CD8-positive, alpha-beta memory T cell (primary cell): ENCODE results near the gene NFIA. TPM values are rescaled to one million over a fixed set of nuclear protein-coding genes. Genes with fewer than 3 reads are reported as not detected.

Source experiments
- CTCF ChIA-PET: fragments of 350-600 bp; sonication (Branson Sonifier 250); formaldehyde crosslinking; loops from one replicate; lab custom pipeline; 2021; ENCODE audit warnings: antibody characterized with exemption; lab: Charles Lee
- POLR2A ChIA-PET: fragments of 350-600 bp; sonication (Branson Sonifier 250); formaldehyde crosslinking; loops from one replicate; lab custom pipeline; 2021; ENCODE audit warnings: antibody characterized with exemption; lab: Charles Lee
- DNase-seq, 5 donors: peaks; one replicate each; pipeline versions ENCODE4 v3.0.0 to v3.0.0-alpha.2; 2020 to 2022; ENCODE audit warnings: mixed read lengths in 1 of 5
- H3K27ac ChIP-seq: one replicate; pipeline ENCODE4 v1.7.0; 2013; ENCODE audit warnings: low read depth, mild to moderate bottlenecking, low read length, moderate library complexity
- H3K27me3 ChIP-seq: 2 replicates; pipeline ENCODE4 v1.7.0; 2013; ENCODE audit warnings: low read length, mild to moderate bottlenecking; ENCODE audit not compliant: insufficient read depth, poor library complexity, severe bottlenecking
- H3K36me3 ChIP-seq: 2 replicates; pipeline ENCODE4 v1.7.0; 2013; ENCODE audit warnings: mild to moderate bottlenecking, low read length, moderate library complexity; ENCODE audit not compliant: insufficient read depth
- H3K4me1 ChIP-seq: 2 replicates; pipeline ENCODE4 v1.7.0; 2013; ENCODE audit warnings: mild to moderate bottlenecking, low read length, moderate library complexity; ENCODE audit not compliant: insufficient read depth
- H3K4me3 ChIP-seq: 2 replicates; pipeline ENCODE4 v1.7.0; 2013; ENCODE audit warnings: mild to moderate bottlenecking, low read length
- H3K9me3 ChIP-seq: 2 replicates; pipeline ENCODE4 v1.7.0; 2013; ENCODE audit warnings: mild to moderate bottlenecking, low read length
- H3K27ac Mint-ChIP-seq, 8 donors: one replicate each; pipeline ENCODE4 v1.8.0; 2020 to 2021; ENCODE audit warnings: mixed read lengths in 8 of 8, mild to moderate bottlenecking in 6 of 8, inconsistent platforms in 3 of 8, moderate library complexity in 3 of 8
- H3K27me3 Mint-ChIP-seq, 2 donors: one replicate each; pipeline ENCODE4 v1.8.0; 2020 to 2021; ENCODE audit warnings: mixed read lengths in 2 of 2, mild to moderate bottlenecking in 1 of 2, moderate library complexity in 1 of 2
- H3K36me3 Mint-ChIP-seq, 3 donors: one replicate each; pipeline ENCODE4 v1.8.0; 2020 to 2021; ENCODE audit warnings: mixed read lengths in 3 of 3, inconsistent platforms in 1 of 3, mild to moderate bottlenecking in 1 of 3
- H3K4me1 Mint-ChIP-seq, 3 donors: one replicate each; pipeline ENCODE4 v1.8.0; 2020 to 2021; ENCODE audit warnings: mixed read lengths in 3 of 3, inconsistent platforms in 1 of 3, mild to moderate bottlenecking in 1 of 3
- H3K4me3 Mint-ChIP-seq, 7 donors: one replicate each; pipeline ENCODE4 v1.8.0; 2020 to 2021; ENCODE audit warnings: mixed read lengths in 7 of 7, mild to moderate bottlenecking in 6 of 7, moderate library complexity in 4 of 7, inconsistent platforms in 2 of 7
- H3K9me3 Mint-ChIP-seq, 5 donors: one replicate each; pipeline ENCODE4 v1.8.0; 2020 to 2022; ENCODE audit warnings: mixed read lengths in 5 of 5, mild to moderate bottlenecking in 3 of 5, moderate library complexity in 2 of 5, inconsistent platforms in 1 of 5
- polyA plus RNA-seq: library from polyadenylated mRNA; unstranded; fragments of 300-500 nt; fragmentation: Illumina TruSeq; gene quantifications from one replicate; pipeline ENCODE4 v1.2.3, GENCODE V29; 2021
- total RNA-seq, 2 experiments: library from RNA; stranded (reverse); gene quantifications; one replicate each; pipeline ENCODE4 v1.2.3, GENCODE V29; 2021

The NFIA gene
- total and polyA plus RNA-seq, 3 experiments from 2014 or later, result 6.1 to 9.9 (median 7.0) TPM

DNA sequence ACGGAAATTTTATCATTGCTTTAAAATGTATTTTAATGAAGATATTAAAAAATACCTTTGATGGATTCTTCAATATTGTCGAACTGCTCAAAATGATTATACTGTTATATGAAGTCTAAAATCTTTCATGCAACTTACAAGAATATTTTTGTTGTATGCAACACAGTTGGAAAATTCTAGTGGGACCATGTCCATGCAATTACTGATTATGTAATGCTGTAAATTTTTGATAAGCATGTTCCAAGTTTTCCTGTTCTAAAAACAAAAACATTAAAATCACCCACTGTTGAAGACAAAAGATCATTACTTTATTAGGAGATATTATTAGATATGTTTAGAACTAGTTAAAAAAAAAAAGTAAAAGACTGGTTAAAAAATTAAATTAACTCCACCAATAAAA, 132.8 kb downstream of the NFIA start:
- Histone ChIP-seq H3K27me3 (no peaks in the 10 kb centered on the region), H3K27ac (no peak overlapping the region), H3K4me3 (no peak overlapping the region), H3K4me1 (no peaks in the 10 kb centered on the region), H3K9me3 (no peaks in the 10 kb centered on the region), H3K36me3 (no peaks in the 10 kb centered on the region)
- Mint-ChIP-seq H3K27me3 (peaks cover 0 to 2% of the 10 kb centered on the region in 2 donors), H3K4me3 (no peak overlapping the region), H3K27ac (no peak overlapping the region), H3K9me3 (no peaks in the 10 kb centered on the region), H3K36me3 (peaks cover 0 to 3% (median 0%) of the 10 kb centered on the region in 3 donors), H3K4me1 (peaks cover 2 to 10% (median 8%) of the 10 kb centered on the region in 3 donors)
- no peak for DNase-seq
- POLR2A ChIA-PET, result no interaction called here
- CTCF ChIA-PET, result no interaction called here

DNA sequence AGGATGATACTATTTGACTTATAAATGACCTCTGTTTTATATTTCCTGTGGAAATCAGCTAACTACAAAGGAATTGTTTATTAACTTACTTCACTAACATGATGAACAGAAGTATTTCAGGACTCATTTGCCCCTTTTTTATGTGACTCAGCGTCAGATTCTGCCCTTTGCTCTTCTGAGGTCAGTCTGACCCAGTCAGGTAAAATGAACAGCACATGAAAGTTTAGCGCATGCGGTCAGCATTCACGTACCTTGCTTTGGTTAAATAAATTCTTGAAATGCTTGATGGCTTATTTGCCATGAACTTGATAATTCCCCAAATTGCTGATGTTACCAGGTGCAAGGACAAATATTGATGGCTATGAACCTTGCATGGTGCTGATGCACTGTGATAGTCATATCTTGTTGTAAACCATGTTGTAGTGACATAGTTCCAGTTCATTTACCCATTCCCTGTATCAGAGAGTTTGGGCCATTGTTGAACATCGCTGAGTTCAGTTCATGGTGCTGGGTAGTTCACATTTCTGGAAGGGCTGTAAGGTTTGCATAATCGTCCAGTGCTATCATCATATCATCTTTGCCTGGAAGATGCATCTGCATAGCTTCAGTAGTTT, 133.4 kb downstream of the NFIA start:
- Mint-ChIP-seq H3K36me3 (peaks cover 0 to 3% (median 0%) of the 10 kb centered on the region in 3 donors), H3K4me1 (peaks cover 2 to 10% (median 8%) of the 10 kb centered on the region in 3 donors), H3K9me3 (no peaks in the 10 kb centered on the region), H3K27ac (no peak overlapping the region), H3K4me3 (no peak overlapping the region), H3K27me3 (peaks cover 0 to 2% of the 10 kb centered on the region in 2 donors)
- Histone ChIP-seq H3K4me1 (no peaks in the 10 kb centered on the region), H3K27ac (no peak overlapping the region), H3K27me3 (no peaks in the 10 kb centered on the region), H3K36me3 (no peaks in the 10 kb centered on the region), H3K4me3 (no peak overlapping the region), H3K9me3 (no peaks in the 10 kb centered on the region)
- POLR2A ChIA-PET, result no interaction called here
- CTCF ChIA-PET, result no interaction called here
- no peak for DNase-seq

GRCh38 chr1:61220536-61220935, 138.2 kb downstream of the NFIA start:
- H3K36me3 ChIP-seq, result no peaks in the 10 kb centered on the region

GRCh38 chr1:61221642-61222041, 139.3 kb downstream of the NFIA start:
- DNase-seq, result no peak
- H3K36me3 ChIP-seq, result no peaks in the 10 kb centered on the region
- no peak overlapping the region for H3K4me3 ChIP-seq
- Mint-ChIP-seq H3K4me3 (no peak overlapping the region), H3K36me3 (no peaks in the 10 kb centered on the region), H3K9me3 (no peaks in the 10 kb centered on the region), H3K27ac (no peak overlapping the region), H3K27me3 (peaks cover 0 to 5% of the 10 kb centered on the region in 2 donors), H3K4me1 (no peaks in the 10 kb centered on the region)
- no peak overlapping the region for H3K27ac ChIP-seq
- no peaks in the 10 kb centered on the region for H3K9me3 ChIP-seq
- H3K4me1 ChIP-seq, result no peaks in the 10 kb centered on the region
- ChIA-PET POLR2A (interaction anchor here (0.6 kb wide), 1 partner anchor 120 kb away, joined by 6 read pairs; no protein-coding TSS in a partner anchor), CTCF (no interaction called here)
- H3K27me3 ChIP-seq, result no peaks in the 10 kb centered on the region

More at GRCh38 chr1:61220536-61220935, 138.2 kb downstream of the NFIA start:
- Mint-ChIP-seq H3K4me1 (no peaks in the 10 kb centered on the region), H3K9me3 (no peaks in the 10 kb centered on the region), H3K4me3 (no peak overlapping the region), H3K27me3 (peaks cover 0 to 5% of the 10 kb centered on the region in 2 donors), H3K36me3 (no peaks in the 10 kb centered on the region), H3K27ac (no peak overlapping the region)
- H3K4me1 ChIP-seq, result no peaks in the 10 kb centered on the region
- DNase-seq, result no peak
- H3K27ac ChIP-seq, result no peak overlapping the region
- H3K4me3 ChIP-seq, result no peak overlapping the region
- H3K27me3 ChIP-seq, result no peaks in the 10 kb centered on the region
- POLR2A ChIA-PET, result no interaction called here
- CTCF ChIA-PET, result no interaction called here
- H3K9me3 ChIP-seq, result no peaks in the 10 kb centered on the region

- Histone ChIP-seq H3K27me3 (no peaks in the 10 kb centered on the region), H3K4me1 (no peaks in the 10 kb centered on the region), H3K36me3 (no peaks in the 10 kb centered on the region), H3K27ac (no peak overlapping the region), H3K4me3 (no peak overlapping the region), H3K9me3 (no peaks in the 10 kb centered on the region)
- Mint-ChIP-seq H3K4me1 (no peaks in the 10 kb centered on the region), H3K36me3 (no peaks in the 10 kb centered on the region), H3K27me3 (peaks cover 0 to 3% of the 10 kb centered on the region in 2 donors), H3K9me3 (no peaks in the 10 kb centered on the region), H3K27ac (no peak overlapping the region), H3K4me3 (no peak overlapping the region)
- ChIA-PET CTCF (no interaction called here), POLR2A (interaction anchor here (0.6 kb wide), 1 partner anchor 121 kb away, joined by 6 read pairs; no protein-coding TSS in a partner anchor)
- no peak for DNase-seq
Measured at GRCh38 chr1:61222240-61222639, 139.9 kb downstream of the NFIA start.

GRCh38 chr1:61223140-61223539, 140.8 kb downstream of the NFIA start:
- no peaks in the 10 kb centered on the region for H3K9me3 Mint-ChIP-seq
- no peaks in the 10 kb centered on the region for H3K9me3 ChIP-seq
- no peak overlapping the region for H3K27ac ChIP-seq
- no peaks in the 10 kb centered on the region for H3K36me3 Mint-ChIP-seq
- no peaks in the 10 kb centered on the region for H3K4me1 Mint-ChIP-seq
- peaks cover 0 to 3% of the 10 kb centered on the region in 2 donors for H3K27me3 Mint-ChIP-seq
- no peaks in the 10 kb centered on the region for H3K4me1 ChIP-seq
- no peak overlapping the region for H3K27ac Mint-ChIP-seq
- ChIA-PET CTCF (interaction anchor here (1.2 kb wide), 1 partner anchor 17 kb away, joined by 3 read pairs; no protein-coding TSS in a partner anchor), POLR2A (no interaction called here)
- no peak for DNase-seq
- H3K27me3 ChIP-seq, result no peaks in the 10 kb centered on the region
- H3K4me3 ChIP-seq, result no peak overlapping the region
- H3K36me3 ChIP-seq, result no peaks in the 10 kb centered on the region
- H3K4me3 Mint-ChIP-seq, result no peak overlapping the region

GRCh38 chr1:61224609-61225008, 142.2 kb downstream of the NFIA start:
- H3K27me3 Mint-ChIP-seq, result peaks cover 0 to 3% of the 10 kb centered on the region in 2 donors
- DNase-seq, result no peak
- H3K4me3 ChIP-seq, result no peak overlapping the region
- H3K27me3 ChIP-seq, result no peaks in the 10 kb centered on the region
- H3K4me3 Mint-ChIP-seq, result no peak overlapping the region
- no peaks in the 10 kb centered on the region for H3K4me1 Mint-ChIP-seq
- no peaks in the 10 kb centered on the region for H3K9me3 Mint-ChIP-seq
- H3K4me1 ChIP-seq, result no peaks in the 10 kb centered on the region
- no peak overlapping the region for H3K27ac ChIP-seq
- no peak overlapping the region for H3K27ac Mint-ChIP-seq
- POLR2A ChIA-PET, result no interaction called here
- H3K36me3 ChIP-seq, result no peaks in the 10 kb centered on the region
- CTCF ChIA-PET, result interaction anchor here (1.0 kb wide), 1 partner anchor 175 kb away, joined by 3 read pairs; no protein-coding TSS in a partner anchor
- H3K36me3 Mint-ChIP-seq, result no peaks in the 10 kb centered on the region
- no peaks in the 10 kb centered on the region for H3K9me3 ChIP-seq

DNA sequence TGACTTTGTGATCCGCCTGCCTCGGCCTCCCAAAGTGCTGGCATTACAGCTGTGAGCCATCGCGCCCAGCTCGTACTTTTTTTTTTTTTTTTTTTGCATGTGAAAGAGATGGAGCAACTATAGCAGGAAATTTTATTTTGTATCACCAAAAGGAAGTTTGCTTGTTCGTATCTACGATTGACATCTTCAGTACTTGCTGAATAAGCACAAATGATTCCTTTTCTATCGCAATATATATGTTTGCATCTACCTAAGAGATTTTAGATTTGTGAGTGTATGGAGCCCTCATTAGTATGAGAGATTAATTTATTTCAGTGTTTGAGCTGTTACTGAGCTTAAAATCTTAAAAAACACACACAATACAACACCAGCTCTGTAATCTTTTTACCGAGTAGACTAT, 143.1 kb downstream of the NFIA start:
- H3K27ac Mint-ChIP-seq, result no peak overlapping the region
- ChIA-PET CTCF (interaction anchor here (1.2 kb wide), 1 partner anchor 30 kb away, joined by 3 read pairs; no protein-coding TSS in a partner anchor), POLR2A (no interaction called here)
- H3K27me3 Mint-ChIP-seq, result peaks cover 0 to 3% of the 10 kb centered on the region in 2 donors
- Histone ChIP-seq H3K4me1 (no peaks in the 10 kb centered on the region), H3K36me3 (no peaks in the 10 kb centered on the region), H3K4me3 (no peak overlapping the region), H3K27me3 (no peaks in the 10 kb centered on the region), H3K27ac (no peak overlapping the region), H3K9me3 (no peaks in the 10 kb centered on the region)
- no peaks in the 10 kb centered on the region for H3K4me1 Mint-ChIP-seq
- no peak overlapping the region for H3K4me3 Mint-ChIP-seq
- H3K36me3 Mint-ChIP-seq, result no peaks in the 10 kb centered on the region
- H3K9me3 Mint-ChIP-seq, result no peaks in the 10 kb centered on the region
- DNase-seq, result no peak
